ENCODE data around the gene PLA2G6. TPM values are rescaled to one million over a fixed set of nuclear protein-coding genes. Genes with fewer than 3 reads are reported as not detected.
A peak's percentile ranks its signal among the peaks of the same experiment; 100 is the strongest.

Gene PLA2G6
- total RNA-seq, 1 experiment from 2014 or later, result 36.0 TPM

- H3K79me2 ChIP-seq (ENCODE audit: insufficient read depth, low read length), result no peaks in the 10 kb centered on the region
- POLR2A ChIA-PET, result no interaction called here
- no TSS peak for BruUV-seq (replicated peaks)
- no peak for TF ChIP-seq SP1 (IDR thresholded peaks at IDR 0.05; ENCODE audit: low read depth)
- peaks cover 17 to 18% of the 10 kb centered on the region in 2 experiments for H3K4me1 ChIP-seq (ENCODE audit: control insufficient read depth in 1 of 2, insufficient read depth in 2 of 2, low read length in 2 of 2)
- no peak overlapping the region for H3K4me2 ChIP-seq (ENCODE audit: low read length)
- no peak overlapping the region for H2AFZ ChIP-seq (ENCODE audit: low read depth, low read length, poor library complexity, severe bottlenecking)
- ATAC-seq, result peak; percentile 60
- no peak overlapping the region for H3K4me3 ChIP-seq (replicated peaks in 1 of 2; ENCODE audit: low read depth in 1 of 2, low read length in 2 of 2)
- RAD21 ChIA-PET (ENCODE audit: low non-redundant PET in 1 of 2, low total read pairs in 2 of 2, uncharacterized antibody in 2 of 2, unreplicated experiment in 2 of 2), result no interaction called here
- CTCF ChIA-PET, result no interaction called here
- H3K27ac ChIP-seq (ENCODE audit: low read depth, low read length), result no peak overlapping the region
- no peaks in the 10 kb centered on the region for H4K20me1 ChIP-seq (ENCODE audit: insufficient read depth)
- DNase-seq (ENCODE audit: low read depth, low spot score), result no peak
- H3K9ac ChIP-seq (ENCODE audit: low read length), result no peak overlapping the region
- H3K9me2 ChIP-seq (ENCODE audit: insufficient read depth), result no peaks in the 10 kb centered on the region
- H3K36me3 ChIP-seq (ENCODE audit: control insufficient read depth in 1 of 2, insufficient read depth in 2 of 2, low read length in 2 of 2), result no peaks in the 10 kb centered on the region; a peak in 1 of 4 replicates
- intact Hi-C loops (cut with micrococcal nuclease), result no loop called here
- H3K27me3 ChIP-seq (ENCODE audit: insufficient read depth, low read length), result no peaks in the 10 kb centered on the region
- no peaks in the 10 kb centered on the region for H3K9me3 ChIP-seq (ENCODE audit: control insufficient read depth in 1 of 2, insufficient read depth in 1 of 2, low read depth in 1 of 2, low read length in 2 of 2)
Measured at GRCh38 chr22:38165922-38166593, 15.6 kb downstream of the PLA2G6 start.

- POLR2A ChIA-PET, result no interaction called here
- H4K20me1 ChIP-seq (ENCODE audit: insufficient read depth), result no peaks in the 10 kb centered on the region
- RAD21 ChIA-PET (ENCODE audit: low non-redundant PET in 1 of 2, low total read pairs in 2 of 2, uncharacterized antibody in 2 of 2, unreplicated experiment in 2 of 2), result no interaction called here
- H3K9me3 ChIP-seq (ENCODE audit: control insufficient read depth in 1 of 2, insufficient read depth in 1 of 2, low read depth in 1 of 2, low read length in 2 of 2), result no peaks in the 10 kb centered on the region
- H3K9me2 ChIP-seq (ENCODE audit: insufficient read depth), result no peaks in the 10 kb centered on the region
- ATAC-seq, result no peak
- DNase-seq (ENCODE audit: low read depth, low spot score), result no peak
- H3K36me3 ChIP-seq (ENCODE audit: control insufficient read depth in 1 of 2, insufficient read depth in 2 of 2, low read length in 2 of 2), result no peaks in the 10 kb centered on the region; a peak in 1 of 4 replicates
- H3K4me2 ChIP-seq (ENCODE audit: low read length), result no peak overlapping the region
- peak overlapping the region; percentile 4; the same call in 1 of the 2 replicates for H3K27ac ChIP-seq (ENCODE audit: low read depth, low read length)
- H3K9ac ChIP-seq (ENCODE audit: low read length), result no peak overlapping the region
- H3K79me2 ChIP-seq (ENCODE audit: insufficient read depth, low read length), result no peaks in the 10 kb centered on the region
- no peaks in the 10 kb centered on the region for H3K27me3 ChIP-seq (ENCODE audit: insufficient read depth, low read length)
- peaks cover 17 to 18% of the 10 kb centered on the region in 2 experiments for H3K4me1 ChIP-seq (ENCODE audit: control insufficient read depth in 1 of 2, insufficient read depth in 2 of 2, low read length in 2 of 2)
- no peak overlapping the region for H3K4me3 ChIP-seq (replicated peaks in 1 of 2; ENCODE audit: low read depth in 1 of 2, low read length in 2 of 2)
- no TSS peak for BruUV-seq (replicated peaks)
- no peak overlapping the region for H2AFZ ChIP-seq (ENCODE audit: low read depth, low read length, poor library complexity, severe bottlenecking)
- CTCF ChIA-PET, result no interaction called here
- intact Hi-C loops (cut with micrococcal nuclease), result no loop called here
- no peak for TF ChIP-seq CEBPB (IDR thresholded peaks at IDR 0.05; ENCODE audit: low read depth)
- no peak for TF ChIP-seq EZH2 (IDR thresholded peaks at IDR 0.05)
- no peak for TF ChIP-seq SP1 (IDR thresholded peaks at IDR 0.05; ENCODE audit: low read depth)
- no peak for TF ChIP-seq CBX3 (IDR thresholded peaks at IDR 0.05; ENCODE audit: low read depth)
- no peak for TF ChIP-seq CTCF (IDR thresholded peaks at IDR 0.05 in 2 of 3, conservative IDR thresholded peaks at IDR 0.05 in 1 of 3; ENCODE audit: borderline replicate concordance in 1 of 3, insufficient read depth in 1 of 3, low read depth in 2 of 3, low read length in 2 of 3)
- no peak for TF ChIP-seq ATF3 (IDR thresholded peaks at IDR 0.05)
- no peak for TF ChIP-seq YY1 (IDR thresholded peaks at IDR 0.05; ENCODE audit: extremely low read depth, insufficient replicate concordance, low read depth, low read length)
- no peak for TF ChIP-seq JUND (IDR thresholded peaks at IDR 0.05)
- no peak for TF ChIP-seq ZBTB33 (IDR thresholded peaks at IDR 0.05; ENCODE audit: extremely low read depth, insufficient replicate concordance, low read length)
- no peak for TF ChIP-seq EZH2phosphoT487 (IDR thresholded peaks at IDR 0.05; ENCODE audit: borderline replicate concordance)
- TF ChIP-seq MAX (IDR thresholded peaks at IDR 0.05), result no peak
- no peak for TF ChIP-seq POLR2AphosphoS5 (IDR thresholded peaks at IDR 0.05; ENCODE audit: low read depth, low read length)
Measured at GRCh38 chr22:38164551-38164918, 17.1 kb downstream of the PLA2G6 start.
